Fibroblast of skin of right biceps (primary cell): ENCODE measurements around the gene COA5.

Experiments used
- DNase-seq: peaks from one replicate; pipeline ENCODE4 v3.0.0-alpha.2; 2013

COA5 gene, protein sequence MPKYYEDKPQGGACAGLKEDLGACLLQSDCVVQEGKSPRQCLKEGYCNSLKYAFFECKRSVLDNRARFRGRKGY

DNA sequence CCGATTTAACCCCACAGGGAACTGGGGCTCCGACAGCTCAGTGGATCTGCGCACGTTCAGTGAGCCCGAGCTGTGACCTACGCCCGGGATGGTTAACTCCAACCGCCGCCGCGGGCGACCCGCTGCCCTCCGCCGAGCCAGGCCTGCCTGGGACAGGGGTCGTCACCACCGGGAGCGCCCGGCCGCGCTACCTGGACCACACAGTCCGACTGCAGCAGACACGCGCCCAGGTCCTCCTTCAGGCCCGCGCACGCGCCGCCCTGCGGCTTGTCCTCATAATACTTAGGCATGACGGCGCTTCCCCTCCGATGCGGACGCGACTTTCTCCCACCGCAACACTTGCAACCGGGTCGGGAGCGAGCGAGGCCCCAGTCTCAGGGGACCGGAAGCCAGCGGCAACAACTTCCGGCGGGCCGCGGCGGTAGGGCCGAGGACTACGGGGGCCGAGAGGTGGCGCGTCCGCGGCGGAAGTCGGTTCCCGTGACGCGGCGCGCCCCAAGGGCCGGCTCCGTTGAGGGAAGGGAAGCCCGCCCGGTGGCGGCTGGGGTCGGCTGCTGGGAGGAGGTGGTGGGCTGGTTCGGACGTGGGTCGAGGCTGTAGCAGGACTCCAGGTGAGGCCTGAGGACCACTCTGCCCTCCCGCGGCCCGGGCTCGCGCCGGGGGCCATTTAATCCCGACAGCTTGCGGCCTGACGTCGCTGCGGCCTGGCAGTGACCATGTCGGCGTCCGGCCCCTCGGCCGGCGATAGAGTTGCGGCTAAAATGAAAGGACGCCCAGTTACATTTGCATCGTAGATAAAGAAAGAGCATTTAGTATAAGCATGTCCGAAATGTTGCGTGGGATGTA lies at the start of gene COA5, which contains the start of gene UNC50:
COA5 (minus strand) TSS at position 397 of the 846 bp plus-strand sequence; CDS start at position 290, 107 bp downstream.
UNC50 (plus strand) TSS at position 474 of the 846 bp plus-strand sequence. CDS start 1,171 bp downstream, outside the sequence.
- DNase-seq, result peak; percentile 92

DNA sequence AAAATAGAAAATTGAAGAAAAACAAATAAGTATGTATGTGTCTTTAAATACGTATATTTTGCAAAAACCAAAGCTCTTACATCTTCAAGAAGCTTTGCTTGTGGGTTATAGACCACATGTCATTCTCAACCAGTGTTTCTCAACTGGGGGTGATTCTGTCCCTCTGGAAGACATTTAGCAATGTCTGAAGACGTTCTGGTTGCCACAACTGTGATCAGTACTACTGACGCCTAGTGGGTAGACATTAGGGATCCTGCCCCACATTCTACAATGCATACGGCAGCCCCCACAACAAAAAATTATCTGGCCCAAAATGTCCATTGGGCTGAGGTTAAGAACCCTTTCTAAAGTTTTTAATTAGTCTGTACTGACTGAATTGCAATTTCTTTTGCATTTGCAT lies 48.5 kb upstream of the COA5 start:
- no peak for DNase-seq

DNA sequence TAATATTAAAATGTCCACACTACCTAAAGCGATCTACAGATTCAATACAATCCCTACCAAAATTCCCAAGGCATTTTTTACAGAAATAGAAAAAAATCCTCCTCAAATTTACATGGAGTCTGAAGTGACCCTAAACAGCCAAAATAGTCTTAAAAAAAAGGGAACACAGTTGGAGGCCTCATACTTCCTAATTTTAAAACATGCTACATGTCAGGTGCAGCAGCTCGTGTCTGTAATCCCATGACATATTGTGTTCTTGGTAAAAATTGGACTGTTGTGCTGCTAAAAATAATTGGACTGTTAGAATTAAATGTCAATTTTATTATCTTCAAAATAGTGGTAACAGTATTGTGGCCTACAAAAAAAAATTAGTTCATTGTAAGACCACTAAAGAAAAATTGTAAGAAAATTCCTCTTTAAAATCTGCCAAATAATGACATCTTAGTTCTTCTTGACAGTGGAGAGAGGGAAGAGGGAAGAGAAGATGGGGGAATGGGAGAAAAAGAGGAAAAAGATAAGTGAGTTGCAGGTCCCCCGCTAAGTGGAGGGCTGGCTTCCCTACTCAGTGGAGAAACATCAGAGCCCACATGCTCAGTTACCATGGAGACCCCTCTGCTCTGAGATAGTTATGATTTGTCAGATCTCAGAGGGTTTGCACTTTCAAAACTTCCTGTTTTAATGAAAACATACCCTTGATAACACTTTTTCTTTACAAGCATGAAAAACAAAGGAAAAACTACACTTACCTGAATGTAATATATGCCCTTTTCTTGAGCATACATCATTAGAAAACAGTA lies 46.6 kb upstream of the COA5 start:
- DNase-seq, result no peak

DNA sequence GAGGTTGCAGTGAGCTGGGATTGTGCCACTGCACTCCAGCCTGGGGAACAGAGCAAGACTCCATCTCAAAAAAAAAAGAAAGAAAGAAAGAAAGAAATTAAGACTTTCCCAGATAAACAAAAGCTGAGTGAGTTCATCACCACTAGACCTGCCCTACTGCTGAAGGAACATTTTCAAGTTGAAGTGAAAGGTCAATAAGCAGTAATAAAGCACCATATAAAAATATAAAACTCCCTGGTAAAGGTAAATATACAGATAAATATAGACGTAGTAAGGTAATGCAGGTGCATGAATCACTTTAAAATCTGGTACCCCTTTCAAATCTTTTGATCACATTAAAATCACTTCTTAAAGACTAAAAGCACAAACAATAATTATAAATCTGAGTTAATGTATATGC lies 42.7 kb upstream of the COA5 start:
- no peak for DNase-seq

DNA sequence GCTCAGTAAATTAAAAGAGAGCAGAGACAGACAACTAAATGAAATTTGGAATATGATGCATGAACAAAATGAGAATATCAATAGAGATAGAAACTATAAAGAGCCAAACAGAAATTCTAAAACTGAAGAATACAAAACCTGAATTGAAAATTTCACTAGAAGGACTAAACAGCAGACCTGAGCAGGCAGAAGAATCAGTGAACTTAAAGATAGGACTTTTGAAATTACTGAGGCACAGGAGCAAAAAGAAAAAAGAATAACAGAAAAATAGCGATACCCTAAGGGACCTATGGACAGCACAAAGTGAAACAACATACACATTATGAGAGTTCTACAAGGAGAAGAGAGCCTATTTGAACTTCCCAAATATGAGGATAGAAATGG lies 41.7 kb upstream of the COA5 start:
- DNase-seq, result no peak

DNA sequence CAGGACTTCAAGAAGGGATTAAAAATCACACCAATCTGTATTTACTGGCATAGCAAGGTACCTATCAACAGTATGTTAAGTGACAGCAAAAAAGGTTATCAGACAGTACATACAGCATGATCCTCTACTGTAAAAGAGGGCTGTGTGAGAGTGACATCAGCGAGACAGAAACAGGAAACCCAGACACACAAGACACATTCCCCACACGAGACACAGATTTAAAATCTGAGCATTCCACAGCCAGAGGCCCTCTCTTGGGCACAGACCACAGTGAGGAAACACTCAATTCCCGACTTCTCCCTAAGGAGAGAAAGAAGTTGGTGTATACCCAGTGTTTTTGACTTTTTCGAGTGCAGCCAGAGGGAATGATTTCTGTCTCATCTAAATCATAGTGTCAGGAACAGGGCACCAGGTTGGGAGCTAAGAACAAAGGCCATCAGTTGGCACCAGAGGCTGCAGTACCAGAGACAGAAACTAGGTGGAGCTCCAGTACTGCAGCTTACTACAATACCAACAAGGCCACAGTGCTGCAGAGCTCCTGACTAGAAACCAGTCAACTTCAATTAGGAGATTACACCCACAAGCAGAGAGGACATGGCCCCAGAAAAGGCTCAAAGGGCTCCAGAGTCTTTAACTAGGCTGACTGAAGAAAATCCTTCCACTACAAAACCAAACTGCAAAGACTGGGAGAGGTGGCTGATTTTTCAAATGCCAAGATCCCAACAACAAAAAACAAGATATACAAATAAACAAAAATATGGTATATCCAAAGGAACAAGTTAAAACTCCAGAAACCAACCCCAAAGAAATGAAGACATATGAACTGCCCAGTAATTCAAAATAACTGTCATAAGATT lies 41.1 kb upstream of the COA5 start:
- DNase-seq, result peak; percentile 68

DNA sequence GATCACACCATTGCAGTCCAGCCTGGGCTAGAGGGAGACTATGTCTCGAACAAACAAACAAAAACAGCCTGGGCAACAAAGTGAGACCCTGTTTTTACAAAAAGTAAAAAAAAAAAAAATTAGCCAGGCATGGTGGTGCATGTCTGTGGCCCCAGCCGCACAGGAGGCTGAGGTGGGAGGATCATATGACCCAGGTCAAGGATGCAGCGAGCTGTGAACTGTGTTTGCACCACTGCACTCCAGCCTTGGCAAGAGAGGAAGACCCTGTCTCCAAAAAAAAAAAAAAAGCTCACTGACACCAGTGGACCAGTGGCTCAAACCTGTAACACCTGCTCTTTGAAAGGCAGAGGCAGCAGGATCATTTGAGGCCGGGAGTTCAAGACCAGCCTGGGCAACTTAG lies 40.1 kb upstream of the COA5 start:
- no peak for DNase-seq

DNA sequence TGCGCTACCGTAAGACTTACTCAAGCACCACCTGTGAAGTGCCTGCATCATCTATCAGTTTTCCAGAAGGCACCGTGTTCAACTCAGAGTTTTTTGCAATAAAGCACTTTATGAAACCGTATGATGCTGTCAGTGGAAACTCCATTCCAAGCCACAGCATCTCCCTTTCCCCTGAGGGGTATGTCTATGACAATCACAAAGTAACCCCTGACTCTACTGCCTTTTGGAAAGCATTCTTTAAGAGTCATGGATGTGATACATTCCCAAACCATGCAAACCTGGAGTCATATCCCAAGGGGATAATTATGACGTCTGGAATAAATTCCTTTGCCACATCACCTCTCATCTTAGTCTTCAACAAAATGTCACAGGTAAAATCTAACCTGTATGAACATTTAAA lies 39.3 kb upstream of the COA5 start:
- DNase-seq, result peak; percentile 69

DNA sequence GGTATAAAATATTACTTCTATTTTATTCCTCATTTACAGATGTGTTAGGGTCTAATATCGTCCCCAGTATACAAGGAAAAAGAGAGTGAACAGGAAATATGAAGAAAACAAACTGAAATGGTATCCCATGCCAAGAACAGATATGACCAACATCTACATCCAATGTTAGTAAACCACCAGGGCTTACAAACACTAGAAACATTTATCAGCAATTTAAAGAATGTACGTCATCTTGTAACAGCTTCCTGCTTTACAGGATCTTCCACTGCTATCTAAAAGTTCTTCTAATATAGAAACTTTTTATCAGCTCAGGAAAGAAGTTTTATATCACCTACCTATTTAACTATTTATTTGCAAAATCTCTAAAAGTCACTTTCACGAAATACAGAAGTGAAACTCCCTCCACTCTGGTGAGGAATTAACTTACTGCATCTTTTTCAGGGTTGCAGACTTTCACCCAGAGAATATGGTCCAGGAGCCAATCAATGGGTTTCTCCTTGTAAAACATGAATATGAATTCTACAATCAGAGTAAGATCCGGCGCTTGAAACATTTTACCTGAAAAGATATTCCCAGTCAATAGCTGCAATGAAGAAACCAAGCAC lies 35.3 kb upstream of the COA5 start:
- DNase-seq, result peak; percentile 16

DNA sequence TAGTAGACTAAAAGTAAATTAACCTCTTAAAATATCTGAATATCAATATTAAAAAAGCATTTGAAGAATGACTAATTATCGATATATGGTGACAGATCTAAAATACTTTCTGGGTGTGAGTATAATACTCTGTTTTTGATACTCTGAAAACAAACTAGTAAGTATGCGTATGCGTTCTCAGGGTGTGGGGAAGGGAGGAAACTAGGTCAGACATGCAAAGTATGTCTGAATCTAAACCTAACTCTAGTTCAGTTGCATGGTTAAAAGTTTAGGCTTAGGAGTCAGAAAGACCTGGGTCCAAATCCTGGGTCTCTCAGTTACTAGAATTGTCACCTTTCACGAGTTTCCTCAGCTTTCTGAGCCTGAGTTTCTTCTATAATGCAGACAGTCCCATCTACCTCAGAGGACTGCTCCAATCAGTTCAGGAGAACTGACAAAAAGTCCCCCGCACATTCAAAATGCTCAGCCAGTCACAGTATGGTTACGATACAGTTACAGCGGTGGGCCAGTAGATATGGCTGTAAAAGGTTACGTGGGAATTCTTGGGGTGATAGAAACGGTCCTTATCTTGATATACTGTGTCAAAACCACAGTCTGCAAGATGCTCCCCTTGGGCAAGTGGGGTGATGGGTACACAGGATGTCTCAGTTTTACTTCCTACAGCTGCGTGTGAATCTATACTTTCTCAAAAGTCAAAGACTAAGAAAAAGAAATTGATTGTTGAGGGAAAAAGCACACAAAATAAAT lies 29.3 kb upstream of the COA5 start:
- DNase-seq, result no peak

DNA sequence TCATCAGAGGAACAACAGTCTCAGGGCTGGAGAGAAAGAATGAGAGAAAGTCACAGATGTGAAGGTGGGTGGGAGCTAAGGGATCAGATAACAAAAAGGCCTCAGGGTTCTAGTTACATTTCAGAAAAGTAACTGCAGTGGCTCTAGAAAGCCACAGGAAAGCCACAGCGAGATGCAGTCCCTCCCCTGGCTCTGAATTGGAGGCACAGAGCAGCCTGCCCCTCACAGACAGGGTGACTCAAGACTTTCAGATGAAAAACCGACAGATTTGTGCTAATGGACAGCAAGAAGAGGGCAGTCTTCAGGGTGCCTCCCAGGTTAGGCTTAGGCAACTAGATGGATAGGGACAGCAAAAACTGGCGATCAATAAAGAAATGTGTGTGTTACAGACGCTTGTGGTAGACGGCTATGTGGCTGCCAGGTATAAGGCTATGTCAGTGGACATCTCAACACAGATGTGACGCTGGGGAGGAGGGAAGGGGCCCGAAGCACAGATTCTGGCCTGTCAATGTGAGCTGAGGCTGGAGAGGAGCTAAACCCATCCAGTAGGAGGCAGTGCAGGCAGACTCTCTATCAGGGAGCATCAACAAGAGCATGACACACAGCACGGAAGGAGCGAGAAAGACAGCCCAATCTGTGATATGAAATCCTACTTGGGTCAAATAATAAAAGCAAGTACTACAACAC lies 26.2 kb upstream of the COA5 start:
- DNase-seq, result peak; percentile 3

DNA sequence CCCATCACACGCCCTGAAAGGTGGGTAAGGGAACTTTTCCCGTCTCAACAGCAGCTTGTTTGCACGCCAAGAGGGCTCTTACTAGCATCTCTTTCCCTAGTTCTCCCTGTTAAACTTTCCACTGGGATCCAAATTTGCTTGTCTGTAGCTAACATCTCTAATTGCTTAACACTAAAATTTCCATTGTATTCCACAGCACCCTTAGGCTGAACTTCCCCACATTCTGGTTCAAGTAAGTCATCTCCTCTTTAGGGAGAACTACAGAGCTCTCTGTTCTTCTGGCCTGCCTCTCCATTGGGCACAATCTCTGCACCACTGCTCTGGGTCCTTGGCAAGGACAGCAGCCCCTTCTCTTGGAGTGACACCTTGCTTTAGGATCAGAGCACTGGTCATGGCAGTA lies 24.0 kb upstream of the COA5 start:
- no peak for DNase-seq

DNA sequence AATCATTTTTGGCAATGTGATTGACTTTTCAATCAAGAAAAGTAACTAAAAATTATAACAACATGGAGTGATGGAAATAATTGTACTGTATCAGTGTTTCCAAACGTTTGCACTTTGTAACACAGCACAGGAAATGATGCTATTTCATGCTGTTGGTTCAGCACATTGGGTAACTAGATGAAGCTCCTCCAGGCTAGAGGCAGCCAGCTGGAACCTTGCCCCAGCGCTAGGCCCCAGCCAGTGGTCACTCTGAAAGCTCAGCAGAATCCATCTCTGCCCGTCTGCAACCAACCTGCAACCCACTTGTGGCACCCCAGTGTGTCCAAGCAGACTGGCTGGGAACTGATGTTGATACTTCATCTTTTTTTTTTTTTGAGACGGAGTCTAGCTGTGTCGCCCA lies 15.3 kb upstream of the COA5 start:
- no peak for DNase-seq

DNA sequence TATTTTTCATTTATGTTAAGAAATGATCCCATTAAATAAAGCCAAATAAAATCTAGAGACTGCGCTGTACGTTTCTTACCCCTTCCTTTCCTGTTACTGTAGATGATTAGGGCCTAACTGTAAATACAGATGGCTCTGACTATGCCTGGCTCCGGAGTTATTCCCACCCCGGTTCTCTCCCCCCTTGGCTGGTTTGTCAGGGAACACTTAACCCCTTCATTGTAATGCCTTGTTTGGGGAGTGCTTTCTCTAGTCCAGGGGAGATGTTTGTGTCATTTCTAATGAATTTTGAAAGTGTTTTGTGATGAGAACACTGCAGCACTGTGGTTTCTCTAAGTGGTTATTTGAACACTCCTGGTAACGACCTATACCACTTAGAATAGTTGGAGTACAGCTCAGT lies 8.8 kb upstream of the COA5 start:
- no peak for DNase-seq

DNA sequence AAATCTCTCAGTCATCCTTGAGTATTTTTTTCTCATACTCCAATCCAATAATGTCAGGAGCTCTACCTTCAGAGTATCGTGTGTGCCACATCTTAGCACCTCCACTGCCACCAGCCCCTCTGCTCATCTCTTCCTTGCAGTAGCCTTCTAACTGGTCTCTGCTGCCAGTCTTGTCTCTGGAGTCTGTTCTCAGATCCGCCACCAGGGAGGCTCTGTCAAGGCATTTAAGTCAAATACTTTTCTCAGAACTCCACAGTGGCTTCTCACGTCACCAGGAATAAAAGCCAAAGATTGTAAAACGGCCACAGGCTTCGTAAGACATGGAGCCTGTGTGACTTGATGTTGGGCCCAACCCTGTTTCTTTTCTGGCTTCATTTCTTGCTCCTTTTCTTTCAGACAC lies 7.2 kb upstream of the COA5 start:
- DNase-seq, result no peak

DNA sequence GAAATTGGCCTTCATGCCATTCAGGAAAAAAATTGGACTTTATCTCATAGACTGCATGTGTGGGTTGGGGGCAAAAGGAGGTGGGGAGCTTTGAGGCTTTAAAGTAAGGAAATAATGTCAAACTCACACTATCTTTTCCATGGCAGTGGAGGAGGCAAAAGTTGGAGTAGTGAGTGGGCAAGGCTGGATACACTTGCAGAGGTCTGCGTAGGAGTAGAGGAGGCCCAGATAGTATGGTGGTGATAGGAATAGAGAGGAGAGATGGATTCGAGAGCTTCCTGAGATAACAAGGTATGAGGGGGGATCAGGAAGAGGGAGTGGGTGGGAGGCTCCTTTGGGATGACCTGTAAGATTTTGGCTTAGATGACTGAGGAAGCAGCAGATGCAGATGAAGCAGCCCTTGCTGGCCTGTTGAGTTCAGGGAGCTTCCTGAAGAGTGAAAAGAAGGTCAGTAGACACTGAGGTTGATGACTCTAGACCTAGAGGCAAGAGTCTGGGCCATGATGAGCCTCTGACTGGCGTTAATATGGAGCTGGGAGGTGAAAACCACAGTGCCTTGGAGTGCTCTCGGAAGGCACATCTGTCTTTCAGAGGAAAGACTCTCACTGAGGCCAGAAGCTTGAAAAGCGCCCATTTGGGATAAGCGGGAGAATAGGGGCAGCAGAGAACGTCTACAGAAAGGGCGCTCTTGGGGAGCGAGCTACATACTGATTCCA lies 5.9 kb upstream of the COA5 start:
- no peak for DNase-seq

DNA sequence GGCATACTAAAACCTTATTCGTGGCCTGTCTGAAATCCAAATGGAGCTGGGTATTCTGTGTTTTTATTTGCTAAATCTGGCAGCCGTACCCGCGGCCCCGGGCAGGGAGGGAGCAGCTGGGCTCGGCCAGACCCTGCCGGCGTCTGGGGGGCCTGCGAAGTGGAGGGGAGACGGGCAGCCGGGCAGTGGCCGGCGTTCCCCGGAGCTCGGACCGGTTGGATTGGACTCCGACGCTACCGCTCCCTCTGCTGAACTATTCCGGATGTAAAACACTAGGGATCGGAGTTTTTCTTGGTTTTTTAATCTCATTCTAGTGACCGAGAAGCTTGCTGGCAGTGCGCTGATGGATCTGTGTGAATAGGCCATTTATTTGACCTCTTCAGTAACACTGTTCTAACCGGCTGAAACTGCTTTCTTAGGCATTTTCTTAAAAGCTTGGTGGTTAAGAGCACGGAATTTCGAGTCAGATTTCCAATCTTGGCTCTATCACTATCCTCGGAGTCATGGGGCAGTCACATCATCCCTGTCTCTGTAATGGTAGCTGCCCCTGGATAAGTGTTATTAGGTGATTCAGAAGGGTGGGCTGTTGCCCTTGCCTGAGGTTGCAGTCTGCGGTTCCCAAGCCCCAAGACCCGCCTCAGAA lies 771 bp upstream of the COA5 start:
- peak; percentile 33 for DNase-seq

DNA sequence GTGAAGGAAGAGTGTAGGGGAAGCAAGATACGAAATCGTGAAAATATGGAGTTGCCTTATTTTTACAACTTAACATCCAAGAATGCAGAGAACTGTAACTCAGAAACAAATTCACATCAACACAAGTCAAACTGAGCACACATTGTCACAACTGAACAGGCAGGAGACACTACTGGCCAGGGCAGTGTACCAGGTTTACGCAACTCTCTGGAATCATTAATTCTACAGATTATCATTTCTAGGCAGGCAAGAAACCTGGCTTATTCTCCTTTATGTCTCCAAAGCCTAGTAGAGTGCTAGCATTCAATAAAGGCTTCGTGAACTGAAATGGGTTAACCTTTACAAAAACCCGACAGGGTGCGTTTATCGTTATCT lies 584 bp downstream of the COA5 start:
- no peak for DNase-seq

DNA sequence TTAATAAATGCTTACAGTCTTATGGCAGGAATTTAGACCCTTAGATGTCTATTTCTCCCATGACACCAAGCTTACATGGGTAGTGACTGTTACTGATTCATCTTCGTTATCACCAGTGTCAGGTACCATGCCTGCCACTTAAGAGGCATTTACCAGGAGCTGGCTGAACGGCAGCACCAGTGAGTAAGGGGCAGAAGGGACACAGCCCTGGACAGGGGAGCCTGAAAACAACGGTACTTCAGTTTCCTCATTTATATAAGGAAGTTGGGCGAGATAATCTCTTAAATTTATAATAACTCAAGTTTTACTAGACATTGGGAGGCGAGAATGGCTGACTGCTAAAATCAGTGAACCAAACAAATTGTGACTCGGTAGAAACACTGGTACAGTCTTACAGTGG lies 1.2 kb downstream of the COA5 start:
- no peak for DNase-seq

DNA sequence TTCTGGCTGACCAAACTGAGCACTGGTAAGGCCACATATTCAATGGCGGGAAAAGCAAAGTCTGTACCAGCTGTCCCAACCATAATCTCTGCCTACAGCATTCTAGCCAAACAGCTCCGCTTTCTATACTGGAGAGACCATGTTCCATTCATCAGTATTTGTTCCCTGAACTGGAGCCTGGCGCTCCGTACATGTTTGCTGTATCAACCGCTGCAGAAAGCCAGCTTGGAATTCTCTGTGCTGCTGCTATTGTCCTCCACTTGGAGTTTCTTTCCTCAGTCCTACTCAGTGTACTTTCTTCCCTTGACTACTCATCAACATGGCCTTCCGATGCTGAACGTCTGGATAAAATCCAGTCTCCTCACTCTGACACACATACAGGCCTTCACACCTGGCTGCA lies 1.9 kb downstream of the COA5 start:
- no peak for DNase-seq
